Smooth muscle cell (in vitro differentiated cells): ENCODE measurements around the gene PTPN14. TPM values are rescaled to one million over a fixed set of nuclear protein-coding genes. Genes with fewer than 3 reads are reported as not detected.

ENCODE experiments used
- DNase-seq: peaks from one replicate; lab custom pipeline; 2025; ENCODE audit not compliant: unreplicated experiment; lab: John Stamatoyannopoulos, UW
- H2AFZ ChIP-seq: fragments of 200-600 bp; sonication (generic); 2 replicates; pipeline ENCODE4 v1.6.0; 2016; ENCODE audit warnings: antibody characterized with exemption, low read depth, mild to moderate bottlenecking
- H3F3A ChIP-seq: fragments of 200-600 bp; sonication (generic); 2 replicates; pipeline ENCODE4 v1.6.0; 2017; ENCODE audit warnings: antibody characterized with exemption, low read depth
- H3K27ac ChIP-seq: fragments of 200-600 bp; sonication (generic); 2 replicates; pipeline ENCODE4 v1.5.1; 2016; ENCODE audit warnings: low read depth, mild to moderate bottlenecking
- H3K27me3 ChIP-seq: fragments of 200-600 bp; sonication (generic); 2 replicates; pipeline ENCODE4 v1.6.1; 2016; ENCODE audit warnings: low read depth, mild to moderate bottlenecking
- H3K36me3 ChIP-seq: fragments of 200-600 bp; sonication (generic); 2 replicates; pipeline ENCODE4 v1.5.1; 2016; ENCODE audit warnings: low read depth
- H3K4me1 ChIP-seq: fragments of 200-600 bp; sonication (generic); 2 replicates; pipeline ENCODE4 v1.5.1; 2016; ENCODE audit warnings: low read depth
- H3K4me2 ChIP-seq: fragments of 200-600 bp; sonication (generic); 2 replicates; pipeline ENCODE4 v1.6.0; 2016; ENCODE audit warnings: mild to moderate bottlenecking
- H3K4me3 ChIP-seq: fragments of 200-600 bp; sonication (generic); 2 replicates; pipeline ENCODE4 v1.5.1; 2016; ENCODE audit warnings: mild to moderate bottlenecking
- H3K79me2 ChIP-seq: fragments of 200-600 bp; sonication (generic); 2 replicates; pipeline ENCODE4 v1.6.0; 2016; ENCODE audit warnings: low read depth, mild to moderate bottlenecking
- H3K9ac ChIP-seq: fragments of 200-600 bp; sonication (generic); 2 replicates; pipeline ENCODE4 v1.6.0; 2016; ENCODE audit warnings: low read depth
- H3K9me3 ChIP-seq: fragments of 200-600 bp; sonication (generic); replicated peaks from 2 replicates; pipeline ENCODE4 v1.5.1; 2016; ENCODE audit warnings: low read depth
- H4K20me1 ChIP-seq: fragments of 200-600 bp; sonication (generic); 2 replicates; pipeline ENCODE4 v1.6.0; 2016; ENCODE audit warnings: low read depth
- CTCF ChIP-seq: fragments of 200-600 bp; sonication (generic); IDR thresholded peaks from 2 replicates; pipeline ENCODE4 v1.5.1; 2017; ENCODE audit warnings: borderline replicate concordance, mild to moderate bottlenecking, antibody characterized with exemption; ENCODE audit not compliant: insufficient read depth, poor library complexity, severe bottlenecking
- WGBS: methylation state at CpG from one replicate; pipeline ENCODE4 v1.1.7; 2016; ENCODE audit warnings: low lambda C conversion rate; 5-methylcytosine and 5-hydroxymethylcytosine counted together
- polyA plus RNA-seq: library from polyadenylated mRNA; unstranded; fragments of >200 nt; fragmentation: Nextera tagmentation; extraction: Ambion mirVana; gene quantifications from 2 replicates; pipeline ENCODE4 v1.2.1, GENCODE V29; 2016
- total RNA-seq: library from RNA; depleted of rRNA; stranded (reverse); fragments of >200 nt; gene quantifications from 2 replicates; pipeline ENCODE4 v1.2.3, GENCODE V29; 2014

PTPN14 gene
- total and polyA plus RNA-seq, 2 experiments from 2014 or later: 13.7 to 28.6 TPM

- no peak overlapping the region for H3K4me3 ChIP-seq
- H3F3A ChIP-seq: no peaks in the 10 kb centered on the region
- WGBS: 91% methylated on average over 11 of the region's 11 CpGs
- no peak for TF ChIP-seq CTCF
- H4K20me1 ChIP-seq: peaks cover 100% of the 10 kb centered on the region
- H3K27ac ChIP-seq: no peak overlapping the region
- peaks cover 100% of the 10 kb centered on the region for H3K79me2 ChIP-seq
- H3K4me2 ChIP-seq: no peak overlapping the region
- H3K9me3 ChIP-seq: no peaks in the 10 kb centered on the region
- no peak overlapping the region for H3K9ac ChIP-seq
- no peaks in the 10 kb centered on the region for H3K36me3 ChIP-seq
- no peak for DNase-seq
- H3K4me1 ChIP-seq: peaks cover 13% of the 10 kb centered on the region
- H2AFZ ChIP-seq: no peak overlapping the region
- no peaks in the 10 kb centered on the region for H3K27me3 ChIP-seq
Measured at GRCh38 chr1:214542275-214543199, 8.9 kb downstream of the PTPN14 start.

- no peak overlapping the region for H3K27ac ChIP-seq
- no peak for DNase-seq
- H3F3A ChIP-seq: no peaks in the 10 kb centered on the region
- H4K20me1 ChIP-seq: peaks cover 100% of the 10 kb centered on the region
- peaks cover 100% of the 10 kb centered on the region for H3K79me2 ChIP-seq
- no peak for TF ChIP-seq CTCF
- H2AFZ ChIP-seq: no peak overlapping the region
- no peaks in the 10 kb centered on the region for H3K27me3 ChIP-seq
- 93% methylated on average over 2 of the region's 2 CpGs for WGBS
- no peaks in the 10 kb centered on the region for H3K9me3 ChIP-seq
- no peak overlapping the region for H3K9ac ChIP-seq
- no peak overlapping the region for H3K4me2 ChIP-seq
- H3K4me1 ChIP-seq: peaks cover 13% of the 10 kb centered on the region
- H3K36me3 ChIP-seq: no peaks in the 10 kb centered on the region
- no peak overlapping the region for H3K4me3 ChIP-seq
Measured at GRCh38 chr1:214541693-214542092, 9.7 kb downstream of the PTPN14 start.

- Histone ChIP-seq H3K4me1 (peaks cover 9% of the 10 kb centered on the region), H3F3A (no peaks in the 10 kb centered on the region), H3K27ac (no peak overlapping the region), H3K9ac (no peak overlapping the region), H3K4me2 (no peak overlapping the region), H3K4me3 (no peak overlapping the region), H3K36me3 (no peaks in the 10 kb centered on the region), H3K79me2 (peaks cover 100% of the 10 kb centered on the region), H3K9me3 (no peaks in the 10 kb centered on the region), H2AFZ (no peak overlapping the region), H3K27me3 (no peaks in the 10 kb centered on the region), H4K20me1 (peaks cover 100% of the 10 kb centered on the region)
- no peak for TF ChIP-seq CTCF
- no peak for DNase-seq
- WGBS: 100% methylated on average over 2 of the region's 2 CpGs
Measured at GRCh38 chr1:214541206-214541605, 10.2 kb downstream of the PTPN14 start.
